Uterus (tissue), 2 donors: ENCODE data around the gene BLID.

ENCODE experiments used
- CTCF ChIP-seq, 4 experiments: fragments of 200-600 bp in 2 of 4; fragments of 450-650 bp in 2 of 4; sonication (generic) in 2 of 4; IDR thresholded peaks; one replicate each; pipeline ENCODE4 v1.5.1; 2016 to 2019; ENCODE audit warnings: antibody characterized with exemption in 4 of 4, mild to moderate bottlenecking in 2 of 4, moderate library complexity in 1 of 4
- POLR2A ChIP-seq, 2 donors: fragments of 450-650 bp; IDR thresholded peaks; one replicate each; pipeline ENCODE4 v1.6.1; 2016; ENCODE audit warnings: antibody characterized with exemption in 2 of 2, mild to moderate bottlenecking in 1 of 2, moderate library complexity in 1 of 2

GRCh38 chr11:122154994-122155393 is 39.0 kb upstream of the BLID start:
- no peak for TF ChIP-seq POLR2A (IDR thresholded peaks at IDR 0.05)
- TF ChIP-seq CTCF (IDR thresholded peaks at IDR 0.05), result no peak
